GM19468 (cell line): ENCODE data around the gene CCNB1.
"Not testable (repeated sequence)": the region's sequence is repeated elsewhere in the genome, so short reads cannot be mapped to it uniquely, and the experiment has no call there.

Experiments
- ATAC-seq: cut with Tn5 transposase; IDR thresholded peaks from one replicate; pipeline ENCODE4 v1.9.1; 2021; ENCODE audit warnings: mild to moderate bottlenecking, moderate library complexity, moderate number of reproducible peaks; ENCODE audit not compliant: unreplicated experiment; ENCODE audit errors: extremely low read depth

CCNB1 gene

DNA sequence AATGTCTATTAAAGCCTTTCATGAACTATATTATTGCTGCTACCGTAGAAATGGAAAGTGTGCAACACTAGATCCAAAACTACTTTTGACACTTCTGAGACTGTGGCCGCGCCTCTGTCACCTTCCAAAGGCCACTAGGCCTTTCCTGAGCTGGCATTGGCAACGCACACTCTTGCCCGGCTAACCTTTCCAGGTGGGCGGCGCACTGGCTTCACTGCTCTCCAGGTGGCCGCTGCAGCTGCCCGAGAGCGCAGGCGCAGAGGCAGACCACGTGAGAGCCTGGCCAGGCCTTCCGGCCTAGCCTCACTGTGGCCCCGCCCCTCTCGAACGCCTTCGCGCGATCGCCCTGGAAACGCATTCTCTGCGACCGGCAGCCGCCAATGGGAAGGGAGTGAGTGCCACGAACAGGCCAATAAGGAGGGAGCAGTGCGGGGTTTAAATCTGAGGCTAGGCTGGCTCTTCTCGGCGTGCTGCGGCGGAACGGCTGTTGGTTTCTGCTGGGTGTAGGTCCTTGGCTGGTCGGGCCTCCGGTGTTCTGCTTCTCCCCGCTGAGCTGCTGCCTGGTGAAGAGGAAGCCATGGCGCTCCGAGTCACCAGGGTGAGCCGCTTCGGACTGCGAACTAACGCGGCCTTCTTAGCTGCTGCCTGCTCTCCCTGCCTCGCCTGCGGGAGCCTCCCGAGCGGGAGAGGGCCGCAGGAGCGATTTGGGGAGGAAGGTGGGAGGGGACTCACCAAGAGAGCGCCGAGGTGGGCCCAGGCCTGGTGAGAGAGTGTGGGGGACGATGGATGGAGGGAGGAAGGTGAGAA, at the start of gene CCNB1:
TSS of gene CCNB1 (plus strand) at position 465 of the 807 bp plus-strand sequence. CDS start at position 578, 113 bp downstream.
- ATAC-seq: peak; percentile 96

- ATAC-seq: no peak
Observed at GRCh38 chr5:69129413-69129812, 37.5 kb upstream of the CCNB1 start.

- no peak for ATAC-seq
Observed at GRCh38 chr5:69130241-69130640, 36.7 kb upstream of the CCNB1 start.

DNA sequence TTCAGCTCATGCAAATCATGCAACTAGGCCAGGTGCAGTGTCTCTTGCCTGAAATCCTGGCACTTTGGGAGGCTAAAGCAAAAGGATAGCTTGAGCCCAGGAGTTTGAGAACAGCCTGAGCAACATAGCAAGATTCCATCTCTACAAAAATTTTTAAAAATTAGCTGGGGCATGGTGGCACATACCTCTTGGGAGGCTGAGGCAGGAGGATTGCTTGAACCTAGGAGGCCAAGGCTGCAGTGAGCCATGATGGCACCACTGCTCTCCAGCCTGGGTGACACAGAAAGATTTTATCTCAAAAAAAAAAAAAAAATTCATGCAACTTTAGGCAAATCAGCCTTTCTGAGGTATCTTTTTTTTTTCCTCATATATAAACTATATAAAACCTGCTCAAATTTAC, 35.6 kb upstream of the CCNB1 start:
- ATAC-seq: no peak

- ATAC-seq: no peak
Observed at GRCh38 chr5:69134126-69134525, 32.8 kb upstream of the CCNB1 start.

DNA sequence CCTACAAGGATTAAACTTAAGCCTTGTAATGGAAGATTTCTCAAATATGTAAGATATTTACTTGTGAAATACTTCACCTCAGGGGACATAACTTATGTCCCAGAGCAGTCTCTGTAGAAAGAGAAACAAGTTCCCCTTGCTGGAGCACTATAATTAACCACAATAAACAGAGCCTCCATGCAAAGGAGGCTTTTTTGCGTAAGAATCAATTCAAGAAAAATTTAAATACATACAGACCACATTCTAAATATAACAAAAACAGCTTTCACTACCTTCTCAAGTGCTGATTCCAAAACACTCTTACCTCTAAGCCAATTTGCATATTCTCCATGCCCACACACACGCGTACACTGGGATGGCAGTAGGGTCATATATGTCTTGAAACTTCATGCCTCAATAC, 30.7 kb upstream of the CCNB1 start:
- peak; percentile 82 for ATAC-seq

- ATAC-seq: not testable (repeated sequence)
Observed at GRCh38 chr5:69137208-69137607, 29.7 kb upstream of the CCNB1 start.

DNA sequence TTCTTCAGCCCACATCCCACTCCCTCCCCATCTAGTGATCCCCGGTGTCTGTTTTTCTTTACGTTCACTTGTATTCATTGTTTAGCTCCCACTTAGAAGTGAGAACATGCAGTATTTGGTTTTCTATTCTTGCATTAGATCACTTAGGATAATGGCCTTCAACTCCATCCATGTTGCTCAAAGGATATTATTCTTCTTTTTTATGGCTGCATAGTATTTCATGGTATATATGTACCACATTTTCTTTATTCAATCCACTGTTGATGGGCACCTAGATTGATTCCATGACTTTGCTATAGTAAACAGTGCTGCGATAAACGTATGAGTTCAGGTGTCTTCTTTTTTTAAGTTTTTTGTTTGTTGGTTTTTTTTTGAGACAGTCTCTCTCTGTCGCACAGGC, 29.1 kb upstream of the CCNB1 start:
- no peak for ATAC-seq

DNA sequence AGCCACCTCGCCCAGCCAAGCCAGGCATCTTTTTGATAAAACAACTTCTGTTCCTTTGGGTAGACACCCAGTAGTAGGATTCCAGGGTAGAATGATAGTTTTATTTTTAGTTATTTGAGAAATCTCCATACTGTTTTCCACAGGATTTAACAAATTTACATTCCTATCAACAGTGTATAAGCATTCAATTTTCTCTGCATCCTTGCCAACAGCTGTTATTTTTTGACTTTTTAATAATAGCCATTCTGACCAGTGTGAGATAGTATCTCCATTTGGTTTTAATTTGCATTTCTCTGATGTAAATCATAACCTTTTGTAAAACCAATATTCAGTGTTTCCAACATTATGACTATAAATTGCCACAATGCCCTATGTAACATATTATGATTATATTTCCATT, 28.2 kb upstream of the CCNB1 start:
- ATAC-seq: no peak

DNA sequence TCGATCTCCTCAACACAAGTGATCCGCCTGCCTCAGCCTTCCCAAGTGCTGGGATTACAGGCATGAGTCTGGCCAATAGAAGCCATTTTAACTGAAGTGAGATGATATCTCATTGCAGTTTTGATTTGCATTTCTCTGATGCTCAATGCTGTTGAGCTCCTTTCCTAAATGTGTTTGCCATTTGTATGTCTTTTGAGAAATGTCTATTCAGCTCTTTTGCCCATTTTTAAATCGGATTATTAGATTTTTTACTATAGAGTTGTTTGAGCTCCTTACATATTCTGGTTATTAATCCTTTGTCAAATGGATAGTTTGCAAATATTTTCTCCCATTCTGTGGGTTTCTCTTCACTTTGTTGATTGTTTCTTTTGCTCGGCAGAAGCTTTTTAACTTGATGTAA, 26.7 kb upstream of the CCNB1 start:
- ATAC-seq: not testable (repeated sequence)

GRCh38 chr5:69140827-69141226, 26.1 kb upstream of the CCNB1 start:
- ATAC-seq: no peak

- ATAC-seq: not testable (repeated sequence)
Observed at GRCh38 chr5:69148576-69148975, 18.4 kb upstream of the CCNB1 start.

DNA sequence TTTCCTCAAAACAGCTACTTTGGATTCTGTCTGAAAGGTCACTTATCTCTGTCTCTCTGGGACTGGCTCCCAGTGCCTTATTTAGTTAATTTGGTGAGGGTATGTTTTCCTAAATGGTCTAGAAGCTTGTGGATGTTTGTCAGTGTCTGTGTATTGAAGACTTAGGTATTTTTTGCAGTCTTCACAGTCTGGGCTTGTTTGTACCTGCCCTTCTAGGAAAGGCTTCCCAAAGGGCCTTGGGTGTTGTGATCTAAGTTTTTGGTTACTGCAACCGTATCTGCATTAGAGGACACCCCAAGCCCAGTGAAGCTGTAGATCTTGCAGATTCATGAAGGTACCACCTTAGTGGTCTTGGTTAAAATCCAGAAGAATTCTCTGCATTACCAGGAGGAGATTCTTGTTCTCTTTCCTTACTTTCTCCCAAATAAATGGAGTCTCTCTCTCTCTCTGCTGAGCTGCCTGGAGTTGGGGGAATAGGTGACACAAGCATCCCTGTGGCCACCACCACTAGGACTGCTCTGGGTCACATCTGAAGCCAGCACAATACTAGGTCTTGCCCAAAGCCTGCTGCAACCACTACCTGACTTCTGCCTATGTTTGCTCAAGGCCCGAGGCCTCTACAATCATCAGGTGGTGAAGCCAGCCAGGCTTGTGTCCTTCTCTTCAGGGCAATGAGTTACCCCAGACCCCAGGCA, 17.8 kb upstream of the CCNB1 start:
- no peak for ATAC-seq

DNA sequence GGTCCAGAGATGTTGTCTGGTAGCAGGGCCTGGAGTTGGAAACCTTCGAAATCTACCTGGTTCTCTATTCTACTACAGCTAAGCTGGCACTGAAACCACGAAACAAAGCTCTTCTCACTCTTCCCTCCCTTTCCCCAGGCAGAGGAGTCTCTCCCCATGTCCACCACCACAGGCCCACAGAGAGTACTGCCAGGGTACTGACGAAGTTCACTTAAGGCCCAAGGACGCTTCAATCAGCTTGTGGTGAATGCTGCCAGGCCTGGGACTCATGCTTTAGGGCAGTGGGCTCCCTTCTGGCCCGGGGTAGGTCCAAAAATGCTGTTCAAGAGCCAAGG, 17.3 kb upstream of the CCNB1 start:
- no peak for ATAC-seq

- ATAC-seq: no peak
Observed at GRCh38 chr5:69152731-69153130, 14.2 kb upstream of the CCNB1 start.

GRCh38 chr5:69156456-69156855, 10.5 kb upstream of the CCNB1 start:
- ATAC-seq: no peak

DNA sequence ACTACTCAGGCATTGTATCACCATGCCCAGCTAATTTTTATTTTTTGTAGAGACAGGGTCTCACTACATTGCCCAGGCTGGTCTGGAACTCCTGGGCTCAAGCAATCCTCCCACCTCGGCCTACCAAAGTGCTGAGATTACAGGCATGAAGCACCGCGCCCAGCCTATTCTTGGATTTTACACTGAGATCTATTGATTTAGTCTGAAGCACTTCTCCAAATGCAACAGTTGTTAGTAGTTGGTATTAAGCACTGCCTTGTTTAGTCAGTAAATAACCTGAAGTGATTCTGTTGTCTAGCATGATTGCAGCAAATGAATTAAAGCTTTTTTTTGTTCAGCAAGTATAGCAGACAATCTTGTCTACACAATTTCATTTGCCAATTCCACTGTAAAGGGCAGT, 8.9 kb upstream of the CCNB1 start:
- no peak for ATAC-seq

DNA sequence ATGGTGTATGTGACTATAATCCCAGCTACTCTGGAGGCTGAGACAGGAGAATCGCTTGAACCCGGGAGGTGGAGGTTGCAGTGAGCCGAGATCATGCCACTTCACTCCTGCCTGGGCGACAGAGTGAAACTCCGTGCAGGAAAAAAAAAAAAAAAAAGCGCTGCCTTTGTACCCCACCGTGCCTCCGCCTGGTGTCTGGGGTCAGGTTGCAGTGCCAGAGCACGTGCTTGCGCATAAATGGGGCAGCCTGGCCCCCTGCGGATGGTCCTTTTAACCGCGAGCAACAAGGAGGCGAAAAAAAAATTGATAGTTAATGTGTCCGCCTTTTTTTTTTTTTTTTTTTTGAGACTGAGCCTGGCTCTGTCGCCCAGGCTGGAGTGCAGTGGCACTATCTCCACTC, 6.3 kb upstream of the CCNB1 start:
- no peak for ATAC-seq

DNA sequence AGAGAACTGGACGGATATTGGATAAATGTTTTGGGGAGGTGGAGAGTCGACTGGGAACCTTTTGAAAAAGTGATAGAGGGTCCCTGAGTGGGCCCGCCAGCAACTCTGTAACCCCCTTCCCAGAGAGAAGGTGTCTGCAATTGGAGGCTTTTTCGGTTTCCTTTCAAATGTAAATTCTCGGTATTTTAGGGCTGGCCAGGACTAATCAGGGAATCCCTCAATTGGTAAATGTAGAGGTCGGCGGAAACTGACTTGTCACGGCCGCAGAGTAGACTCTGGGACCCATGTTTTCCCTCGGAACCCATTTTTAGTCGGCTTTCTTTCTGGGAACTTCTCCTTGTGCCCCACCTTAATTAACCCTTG, 524 bp downstream of the CCNB1 start:
- ATAC-seq: no peak

DNA sequence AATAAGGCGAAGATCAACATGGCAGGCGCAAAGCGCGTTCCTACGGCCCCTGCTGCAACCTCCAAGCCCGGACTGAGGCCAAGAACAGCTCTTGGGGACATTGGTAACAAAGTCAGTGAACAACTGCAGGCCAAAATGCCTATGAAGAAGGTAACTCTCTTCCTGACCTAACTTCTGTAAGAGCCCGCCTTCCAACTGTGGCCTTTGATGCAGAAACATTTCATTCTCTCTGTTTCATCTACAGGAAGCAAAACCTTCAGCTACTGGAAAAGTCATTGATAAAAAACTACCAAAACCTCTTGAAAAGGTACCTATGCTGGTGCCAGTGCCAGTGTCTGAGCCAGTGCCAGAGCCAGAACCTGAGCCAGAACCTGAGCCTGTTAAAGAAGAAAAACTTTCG, 979 bp downstream of the CCNB1 start:
- ATAC-seq: no peak

DNA sequence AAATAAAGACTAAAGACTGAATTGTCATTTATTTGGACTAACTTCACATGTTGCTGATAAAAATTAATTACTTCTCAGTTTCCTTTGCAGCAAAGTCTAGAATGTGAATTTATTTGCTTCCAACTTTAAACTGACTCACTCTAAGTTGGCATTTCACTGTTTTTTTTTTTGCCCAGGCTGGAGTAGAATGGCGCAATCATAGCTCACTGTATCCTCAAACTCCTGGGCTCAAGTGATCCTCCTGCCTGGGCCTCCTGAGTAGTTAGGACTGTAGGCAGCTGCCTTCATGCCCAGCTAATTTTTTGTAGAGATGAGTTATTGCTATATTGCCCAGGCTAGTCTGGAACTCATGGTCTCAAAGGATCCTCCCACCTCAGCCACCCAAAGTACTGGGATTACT, 3.5 kb downstream of the CCNB1 start:
- ATAC-seq: no peak

DNA sequence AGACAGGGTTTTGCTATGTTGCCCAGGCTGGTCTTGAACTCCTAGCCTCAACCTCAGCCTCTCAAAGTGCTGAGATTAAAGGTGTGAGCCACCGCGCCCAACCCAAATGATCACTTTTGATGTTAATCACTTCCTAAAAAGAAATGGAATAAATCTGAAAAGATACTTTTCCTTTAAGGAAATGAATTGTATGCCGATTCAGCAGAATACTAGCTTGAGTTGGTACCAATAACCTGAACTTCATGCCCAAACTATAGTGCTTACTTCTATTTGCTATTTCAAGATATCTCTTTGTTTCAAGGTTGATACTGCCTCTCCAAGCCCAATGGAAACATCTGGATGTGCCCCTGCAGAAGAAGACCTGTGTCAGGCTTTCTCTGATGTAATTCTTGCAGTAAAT, 4.0 kb downstream of the CCNB1 start:
- no peak for ATAC-seq
